Endothelial cell of umbilical vein (primary cell): ENCODE measurements around the gene TTBK1. TPM values are rescaled to one million over a fixed set of nuclear protein-coding genes. Genes with fewer than 3 reads are reported as not detected.

Experiments
- BruUV-seq: library from RNA; stranded (reverse); fragments of 400-500 nt; replicated peaks from 2 replicates; lab custom pipeline; 2021; lab: Mats Ljungman, UMichigan
- CTCF ChIA-PET: fragments of 300-600, 350-600 bp; sonication (Branson Sonifier 250); formaldehyde crosslinking; loops from one replicate; lab custom pipeline; 2021; ENCODE audit warnings: antibody characterized with exemption, inconsistent platforms; lab: Charles Lee
- POLR2A ChIA-PET: fragments of 300-600, 350-600 bp; sonication (Branson Sonifier 250); formaldehyde crosslinking; loops from one replicate; lab custom pipeline; 2021; ENCODE audit warnings: antibody characterized with exemption, inconsistent platforms; lab: Charles Lee
- DNase-seq: peaks from one replicate; pipeline ENCODE4 v3.0.0-alpha.2; 2011; ENCODE audit warnings: low read depth, low spot score
- FAIRE-seq: peaks from 2 replicates; lab custom pipeline; 2011; peaks lifted over from hg19 to GRCh38; lab: Jason Lieb, UNC
- H2AFZ ChIP-seq: 2 replicates; pipeline ENCODE4 v1.6.0; 2012; ENCODE audit warnings: low read depth, low read length, control low read depth, inconsistent platforms
- H3K27ac ChIP-seq: 2 replicates; pipeline ENCODE4 v1.5.1; 2011; ENCODE audit warnings: low read depth, mild to moderate bottlenecking, control low read depth, low read length, moderate library complexity; ENCODE audit not compliant: insufficient read depth
- H3K27me3 ChIP-seq, 2 experiments: 2 replicates each; pipeline versions ENCODE4 v1.6.0 to v1.6.1; 2011; ENCODE audit warnings: low read length in 2 of 2, mixed read lengths in 1 of 2; ENCODE audit not compliant: control insufficient read depth in 2 of 2, insufficient read depth in 2 of 2
- H3K36me3 ChIP-seq, 2 experiments: 2 replicates in 1 of 2; 3 replicates in 1 of 2; pipeline ENCODE4 v1.5.1; 2011; ENCODE audit warnings: low read length in 2 of 2, mild to moderate bottlenecking in 1 of 2, moderate library complexity in 1 of 2; ENCODE audit not compliant: control insufficient read depth in 2 of 2, insufficient read depth in 2 of 2; ENCODE audit errors: extremely low read depth in 1 of 2
- H3K4me1 ChIP-seq: 3 replicates; pipeline ENCODE4 v1.5.1; 2011; ENCODE audit warnings: mild to moderate bottlenecking, low read length; ENCODE audit not compliant: control insufficient read depth, insufficient read depth; ENCODE audit errors: extremely low read depth
- H3K4me2 ChIP-seq: 2 replicates; pipeline ENCODE4 v1.6.1; 2011; ENCODE audit warnings: low read length, control low read depth, mixed read lengths; ENCODE audit not compliant: insufficient read depth
- H3K4me3 ChIP-seq, 3 experiments: fragments of 200-600 bp in 1 of 3; sonication (generic), shearing (Covaris generic) in 1 of 3; replicated peaks in 1 of 3; 2 replicates each; pipeline ENCODE4 v1.5.1; 2011 to 2016; ENCODE audit warnings: control low read depth in 3 of 3, low read length in 3 of 3, mild to moderate bottlenecking in 2 of 3, inconsistent platforms in 1 of 3, low read depth in 1 of 3, moderate library complexity in 1 of 3; ENCODE audit not compliant: insufficient read depth in 1 of 3
- H3K79me2 ChIP-seq: 2 replicates; pipeline ENCODE4 v1.6.0; 2012; ENCODE audit warnings: low read length, inconsistent platforms; ENCODE audit not compliant: control insufficient read depth, insufficient read depth
- H3K9ac ChIP-seq: replicated peaks from 2 replicates; pipeline ENCODE3; 2011; ENCODE audit warnings: low read length, control low read depth; ENCODE audit not compliant: insufficient read depth; ENCODE audit errors: extremely low read depth
- H3K9me1 ChIP-seq: replicated peaks from 3 replicates; pipeline ENCODE4 v1.6.0; 2011; ENCODE audit warnings: mild to moderate bottlenecking, low read length; ENCODE audit not compliant: control insufficient read depth, insufficient read depth; ENCODE audit errors: extremely low read depth
- H3K9me3 ChIP-seq: replicated peaks from 2 replicates; pipeline ENCODE4 v1.5.1; 2012; ENCODE audit warnings: low read length, inconsistent platforms; ENCODE audit not compliant: control insufficient read depth, insufficient read depth
- H4K20me1 ChIP-seq: replicated peaks from 2 replicates; pipeline ENCODE3; 2011; ENCODE audit warnings: mild to moderate bottlenecking, low read length; ENCODE audit not compliant: control insufficient read depth, insufficient read depth; ENCODE audit errors: extremely low read depth
- EZH2 ChIP-seq: IDR thresholded peaks from 2 replicates; pipeline ENCODE4 v1.6.1; 2012; ENCODE audit warnings: borderline replicate concordance, low read depth, mild to moderate bottlenecking, moderate library complexity, low read length, inconsistent platforms; ENCODE audit not compliant: severe bottlenecking
- FOS ChIP-seq: IDR thresholded peaks from 2 replicates; pipeline ENCODE4 v1.6.1; 2011; ENCODE audit warnings: mild to moderate bottlenecking, low read length, moderate library complexity, borderline replicate concordance; ENCODE audit not compliant: insufficient read depth
- GATA2 ChIP-seq: IDR thresholded peaks from 2 replicates; pipeline ENCODE4 v1.7.0; 2011; ENCODE audit warnings: low read depth, mild to moderate bottlenecking, moderate library complexity, mixed read lengths, low read length; ENCODE audit not compliant: insufficient read length, insufficient read depth
- JUN ChIP-seq: IDR thresholded peaks from 2 replicates; pipeline ENCODE4 v1.6.1; 2011; ENCODE audit warnings: borderline replicate concordance, low read depth; ENCODE audit not compliant: insufficient read length, insufficient read depth
- MYC ChIP-seq: IDR thresholded peaks from one replicate; pipeline ENCODE4 v1.6.1; 2011; ENCODE audit warnings: mild to moderate bottlenecking, low read depth, low read length
- POLR2A ChIP-seq: IDR thresholded peaks from 2 replicates; pipeline ENCODE4 v1.6.1; 2012; ENCODE audit warnings: low read depth, mild to moderate bottlenecking, control low read depth, low read length
- POLR2AphosphoS5 ChIP-seq: IDR thresholded peaks from 2 replicates; pipeline ENCODE4 v1.6.1; 2012; ENCODE audit warnings: low read depth, mild to moderate bottlenecking, control low read depth, low read length, moderate library complexity; ENCODE audit not compliant: insufficient read depth
- dilution Hi-C: fragments of 300-500 bp; cut with MboI; formaldehyde crosslinking; loops from one replicate; pipeline ENCODE4 v1.15.0; 2019; ENCODE audit warnings: low sequenced_read_pairs; ENCODE audit not compliant: extremely low pct_ligation_motif_present
- intact Hi-C: fragments of 100-400 bp; cut with micrococcal nuclease; formaldehyde crosslinking; loops from one replicate; pipeline ENCODE4 v1.10.0; 2022
- polyA plus RNA-seq, 4 experiments: library from polyadenylated mRNA; depleted of rRNA in 3 of 4; stranded (reverse) in 3 of 4; unstranded in 1 of 4; fragments of >200 nt; gene quantifications; 2 replicates each; pipeline versions ENCODE4 v1.2.1 to v1.2.3, GENCODE V29; 2011 to 2012; ENCODE audit warnings: missing spikeins in 1 of 4
- total RNA-seq: library from RNA; stranded (reverse); gene quantifications from 2 replicates; pipeline ENCODE4 v1.2.3, GENCODE V29; 2021
- TF ChIP-seq, protein P1 (sequence below): IDR thresholded peaks from 2 replicates; pipeline ENCODE4 v1.6.1; 2011; ENCODE audit not compliant: insufficient read depth, insufficient read length
- TF ChIP-seq, protein P2 (sequence below), 2 donors: IDR thresholded peaks; 1 replicate in 1 of 2; 2 replicates in 1 of 2; pipeline ENCODE4 v1.5.1; 2011; ENCODE audit warnings: low read length in 2 of 2, mild to moderate bottlenecking in 2 of 2, moderate library complexity in 2 of 2, control low read depth in 1 of 2, inconsistent platforms in 1 of 2, low read depth in 1 of 2; ENCODE audit not compliant: insufficient read depth in 1 of 2; ENCODE audit errors: extremely low read depth in 1 of 2

TTBK1 gene
- total and polyA plus RNA-seq, 2 donors (not counting 3 experiments of a cell fraction or from before 2014, with no cell fraction given), result 0.06 TPM; not detected in 1

DNA sequence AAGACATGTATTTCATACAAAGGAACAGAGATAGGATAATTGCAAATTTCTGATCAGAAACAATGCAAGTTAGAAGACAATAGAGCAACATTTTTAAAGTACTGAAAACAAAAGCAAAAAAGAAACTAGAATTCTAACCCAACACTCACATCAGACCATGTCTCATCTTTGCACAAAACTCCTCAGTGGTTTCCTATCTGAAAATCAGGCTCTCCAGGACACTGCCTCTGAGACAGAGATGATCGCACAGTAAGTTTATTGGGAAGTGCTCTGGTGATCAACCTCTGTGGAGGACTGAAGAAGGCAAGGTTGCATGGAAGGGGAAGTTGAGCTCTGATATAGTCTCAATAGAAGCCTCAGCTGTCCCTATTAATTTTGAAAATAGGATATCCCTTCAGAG is 2.3 kb upstream of the TTBK1 start:
- Histone ChIP-seq H3K4me3 (no peak overlapping the region), H3K4me1 (no peaks in the 10 kb centered on the region), H3K27me3 (peaks cover 49 to 58% of the 10 kb centered on the region in 2 experiments), H3K9ac (no peak overlapping the region), H3K79me2 (no peaks in the 10 kb centered on the region), H3K4me2 (no peak overlapping the region), H2AFZ (no peak overlapping the region), H3K27ac (no peak overlapping the region), H3K9me1 (no peaks in the 10 kb centered on the region), H3K36me3 (no peaks in the 10 kb centered on the region), H4K20me1 (no peaks in the 10 kb centered on the region), H3K9me3 (no peaks in the 10 kb centered on the region)
- intact Hi-C loops, result no loop called here
- ChIA-PET POLR2A (no interaction called here), CTCF (interaction anchor here (1.0 to 3.0 kb wide), 2 partner anchors 12 to 23 kb away, joined by 3 to 14 read pairs; partner anchors contain the start of gene DNPH1)
- FAIRE-seq (no peak), DNase-seq (no peak)
- dilution Hi-C loops, result no loop called here
- no peak for TF ChIP-seq EZH2
- TF ChIP-seq POLR2A, result no peak
- no peak for TF ChIP-seq MYC
- TF ChIP-seq, protein P1, sequence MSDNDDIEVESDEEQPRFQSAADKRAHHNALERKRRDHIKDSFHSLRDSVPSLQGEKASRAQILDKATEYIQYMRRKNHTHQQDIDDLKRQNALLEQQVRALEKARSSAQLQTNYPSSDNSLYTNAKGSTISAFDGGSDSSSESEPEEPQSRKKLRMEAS, result no peak
- TF ChIP-seq JUN, result no peak
- no peak for TF ChIP-seq GATA2
- TF ChIP-seq, protein P2, sequence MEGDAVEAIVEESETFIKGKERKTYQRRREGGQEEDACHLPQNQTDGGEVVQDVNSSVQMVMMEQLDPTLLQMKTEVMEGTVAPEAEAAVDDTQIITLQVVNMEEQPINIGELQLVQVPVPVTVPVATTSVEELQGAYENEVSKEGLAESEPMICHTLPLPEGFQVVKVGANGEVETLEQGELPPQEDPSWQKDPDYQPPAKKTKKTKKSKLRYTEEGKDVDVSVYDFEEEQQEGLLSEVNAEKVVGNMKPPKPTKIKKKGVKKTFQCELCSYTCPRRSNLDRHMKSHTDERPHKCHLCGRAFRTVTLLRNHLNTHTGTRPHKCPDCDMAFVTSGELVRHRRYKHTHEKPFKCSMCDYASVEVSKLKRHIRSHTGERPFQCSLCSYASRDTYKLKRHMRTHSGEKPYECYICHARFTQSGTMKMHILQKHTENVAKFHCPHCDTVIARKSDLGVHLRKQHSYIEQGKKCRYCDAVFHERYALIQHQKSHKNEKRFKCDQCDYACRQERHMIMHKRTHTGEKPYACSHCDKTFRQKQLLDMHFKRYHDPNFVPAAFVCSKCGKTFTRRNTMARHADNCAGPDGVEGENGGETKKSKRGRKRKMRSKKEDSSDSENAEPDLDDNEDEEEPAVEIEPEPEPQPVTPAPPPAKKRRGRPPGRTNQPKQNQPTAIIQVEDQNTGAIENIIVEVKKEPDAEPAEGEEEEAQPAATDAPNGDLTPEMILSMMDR (IDR thresholded peaks at IDR 0.05; ENCODE audit: extremely low read depth in 1 of 2, insufficient read depth in 1 of 2, low read depth in 1 of 2, low read length in 2 of 2), result no peak
- TF ChIP-seq POLR2AphosphoS5, result no peak
- TF ChIP-seq FOS, result no peak
- BruUV-seq, result no TSS peak
